Astrocyte (in vitro differentiated cells and primary cell): ENCODE measurements around the gene VPS37D.

Experiments
- CTCF ChIP-seq: IDR thresholded peaks from 2 replicates; pipeline ENCODE4 v1.5.1; 2011; ENCODE audit warnings: low read depth, mild to moderate bottlenecking, inconsistent platforms, low read length, moderate library complexity; ENCODE audit not compliant: insufficient read depth
- EZH2 ChIP-seq: IDR thresholded peaks from 2 replicates; pipeline ENCODE4 v1.6.1; 2012; ENCODE audit warnings: mild to moderate bottlenecking, low read length, inconsistent platforms; ENCODE audit not compliant: insufficient read depth

GRCh38 chr7:73635428-73636200, 32.0 kb upstream of the VPS37D start:
- no peak for TF ChIP-seq CTCF
- TF ChIP-seq EZH2: no peak
